DOHH2 (cell line): Measurements from ENCODE around the gene HSPH1.
A peak's percentile ranks its signal among the peaks of the same experiment; 100 is the strongest.

Source experiments
- H3F3A ChIP-seq: fragments of 200-600 bp; sonication (generic), shearing (Covaris generic); 2 replicates; pipeline ENCODE4 v1.6.0; 2016; ENCODE audit warnings: antibody characterized with exemption, mild to moderate bottlenecking; ENCODE audit not compliant: control insufficient read depth, insufficient read depth
- H3K27ac ChIP-seq: fragments of 200-600 bp; sonication (generic); 2 replicates; pipeline ENCODE4 v1.5.1; 2014; ENCODE audit warnings: low read depth, mild to moderate bottlenecking, low read length, moderate library complexity
- H3K27me3 ChIP-seq: fragments of 200-600 bp; sonication (generic); 2 replicates; pipeline ENCODE4 v1.6.1; 2014; ENCODE audit warnings: mild to moderate bottlenecking, low read length, mixed read lengths; ENCODE audit not compliant: control insufficient read depth
- H3K36me3 ChIP-seq: fragments of 200-600 bp; sonication (generic); 2 replicates; pipeline ENCODE4 v1.6.1; 2014; ENCODE audit warnings: mild to moderate bottlenecking, low read length, moderate library complexity, mixed read lengths; ENCODE audit not compliant: control insufficient read depth
- H3K4me1 ChIP-seq: fragments of 200-600 bp; sonication (generic); 2 replicates; pipeline ENCODE4 v1.6.1; 2014; ENCODE audit warnings: mild to moderate bottlenecking, low read length, mixed read lengths; ENCODE audit not compliant: control insufficient read depth
- H3K4me2 ChIP-seq: fragments of 200-600 bp; sonication (generic); 2 replicates; pipeline ENCODE4 v1.6.0; 2014; ENCODE audit warnings: mild to moderate bottlenecking, low read length, moderate library complexity
- H3K4me3 ChIP-seq: fragments of 200-600 bp; sonication (generic); 2 replicates; pipeline ENCODE4 v1.5.1; 2014; ENCODE audit warnings: mild to moderate bottlenecking, low read length, mixed read lengths
- H3K79me2 ChIP-seq: fragments of 200-600 bp; sonication (generic); 2 replicates; pipeline ENCODE4 v1.6.1; 2014; ENCODE audit warnings: mild to moderate bottlenecking, low read length, mixed read lengths; ENCODE audit not compliant: control insufficient read depth
- H3K9me2 ChIP-seq: fragments of 200-600 bp; sonication (generic); replicated peaks from 2 replicates; pipeline ENCODE4 v1.6.1; 2014; ENCODE audit warnings: mild to moderate bottlenecking, low read length, mixed read lengths; ENCODE audit not compliant: control insufficient read depth
- H3K9me3 ChIP-seq: fragments of 200-600 bp; sonication (generic); 2 replicates; pipeline ENCODE4 v1.6.1; 2014; ENCODE audit warnings: antibody characterized with exemption, low read length, mixed read lengths; ENCODE audit not compliant: control insufficient read depth, insufficient read depth
- H4K20me1 ChIP-seq: fragments of 200-600 bp; sonication (generic); 2 replicates; pipeline ENCODE4 v1.6.0; 2014; ENCODE audit warnings: low read depth, mild to moderate bottlenecking, antibody characterized with exemption, low read length, moderate library complexity; ENCODE audit not compliant: control insufficient read depth, insufficient read depth
- CTCF ChIP-seq: fragments of 200-600 bp; sonication (generic); IDR thresholded peaks from one replicate; pipeline ENCODE4 v1.5.1; 2014; ENCODE audit warnings: antibody characterized with exemption, mild to moderate bottlenecking, low read depth, low read length; ENCODE audit not compliant: poor library complexity, severe bottlenecking
- EZH2phosphoT487 ChIP-seq: fragments of 200-600 bp; sonication (generic); IDR thresholded peaks from 2 replicates; pipeline ENCODE4 v1.6.1; 2017; ENCODE audit warnings: borderline replicate concordance, mild to moderate bottlenecking, antibody characterized with exemption, low read length, moderate library complexity, mixed read lengths

HSPH1 gene

DNA sequence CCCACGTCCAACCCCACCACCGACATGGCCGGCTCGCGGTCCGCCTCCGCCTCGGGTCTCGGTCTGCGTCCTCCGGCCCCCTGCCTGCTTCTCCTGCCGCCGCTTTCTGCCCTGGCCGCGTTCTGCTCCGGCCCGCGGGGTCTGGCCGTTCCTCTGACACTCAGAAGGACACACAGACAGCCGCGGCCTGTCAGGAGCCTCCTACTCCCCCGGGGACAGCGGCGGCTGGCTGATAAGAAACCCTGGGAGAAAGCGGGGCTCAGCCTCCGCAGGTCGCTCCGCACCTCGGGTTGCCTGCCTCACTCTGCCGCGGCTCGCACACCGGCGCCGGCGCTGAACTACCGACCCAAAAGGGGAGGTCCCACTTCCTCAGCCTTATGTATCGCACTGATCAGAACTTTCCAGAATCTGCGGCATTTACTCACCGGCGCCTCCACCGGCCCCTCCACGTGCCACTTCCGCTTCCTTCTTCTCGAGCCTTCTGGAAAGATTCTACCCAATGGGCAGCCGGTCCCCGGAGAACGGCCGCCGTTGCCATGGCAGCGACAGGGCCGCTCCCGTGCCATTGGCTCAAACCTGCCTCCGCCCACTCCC lies at the start of gene HSPH1:
Gene HSPH1 (minus strand): TSS at position 348 of the 594 bp plus-strand sequence. CDS start 322 bp downstream, at position 26.
- H3K36me3 ChIP-seq = peaks cover 47% of the 10 kb centered on the region
- TF ChIP-seq EZH2phosphoT487 (no peak), CTCF (peak; percentile 30)
- H3K9me2 ChIP-seq = no peaks in the 10 kb centered on the region
- H3K9me3 ChIP-seq = no peaks in the 10 kb centered on the region
- no peaks in the 10 kb centered on the region for H3K27me3 ChIP-seq
- H3K79me2 ChIP-seq = peaks cover 60% of the 10 kb centered on the region
- H3K4me2 ChIP-seq = peak within 1 kb of the TSS; percentile 95
- peaks cover 25% of the 10 kb centered on the region for H3K4me1 ChIP-seq
- H3K27ac ChIP-seq = peak within 1 kb of the TSS; percentile 62
- H3F3A ChIP-seq = no peaks in the 10 kb centered on the region
- H4K20me1 ChIP-seq = peaks cover 15% of the 10 kb centered on the region; the same call in 1 of the 2 replicates
- peak within 1 kb of the TSS; percentile 78 for H3K4me3 ChIP-seq

DNA sequence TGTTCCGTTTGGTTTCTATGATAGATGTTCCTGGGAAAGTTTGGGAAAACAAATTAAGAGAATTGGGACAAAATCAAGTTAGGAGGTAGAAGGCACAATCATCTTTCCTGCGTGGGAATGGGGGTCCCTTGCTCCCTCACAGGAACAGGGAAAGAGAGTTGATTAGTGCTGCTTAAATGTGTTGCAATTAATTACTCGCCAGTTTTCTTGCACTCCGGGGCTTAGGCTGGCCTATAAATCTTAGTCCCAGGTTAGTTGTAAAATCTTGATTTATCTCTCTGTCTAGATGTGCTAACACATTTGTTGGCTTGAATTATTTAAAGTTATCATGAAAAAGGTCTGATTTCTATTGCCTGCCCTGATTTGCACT lies 48.1 kb upstream of the HSPH1 start:
- Histone ChIP-seq H3F3A (no peaks in the 10 kb centered on the region), H3K36me3 (no peaks in the 10 kb centered on the region), H3K4me2 (no peak overlapping the region), H3K79me2 (no peaks in the 10 kb centered on the region), H3K27ac (no peak overlapping the region), H3K4me3 (no peak overlapping the region), H3K4me1 (peaks cover 21% of the 10 kb centered on the region), H4K20me1 (no peaks in the 10 kb centered on the region), H3K27me3 (no peaks in the 10 kb centered on the region), H3K9me2 (no peaks in the 10 kb centered on the region), H3K9me3 (no peaks in the 10 kb centered on the region)
- TF ChIP-seq CTCF (no peak), EZH2phosphoT487 (no peak)

GRCh38 chr13:31209172-31209840 lies 47.6 kb upstream of the HSPH1 start:
- Histone ChIP-seq H3K4me2 (no peak overlapping the region), H4K20me1 (no peaks in the 10 kb centered on the region), H3K4me1 (peaks cover 16% of the 10 kb centered on the region), H3K4me3 (no peak overlapping the region), H3K79me2 (no peaks in the 10 kb centered on the region), H3K36me3 (no peaks in the 10 kb centered on the region), H3K27ac (no peak overlapping the region), H3K9me3 (no peaks in the 10 kb centered on the region), H3K27me3 (no peaks in the 10 kb centered on the region), H3K9me2 (no peaks in the 10 kb centered on the region), H3F3A (no peaks in the 10 kb centered on the region)
- TF ChIP-seq EZH2phosphoT487 = no peak
- TF ChIP-seq CTCF = no peak
